HL-60/S4 treated with retinoic acid at 250 ng/mL for 4 days and 3 days (cell line): ENCODE measurements around the gene RASA2.
"Not testable (repeated sequence)": the region's sequence is repeated elsewhere in the genome, so short reads cannot be mapped to it uniquely, and the experiment has no call there.

Experiments used
- in situ Hi-C: fragments of 300-500 bp; cut with MboI; formaldehyde crosslinking; loops from 2 replicates; pipeline ENCODE4 v1.7.0; 2022; ENCODE audit warnings: low sequenced_read_pairs

RASA2 gene

DNA sequence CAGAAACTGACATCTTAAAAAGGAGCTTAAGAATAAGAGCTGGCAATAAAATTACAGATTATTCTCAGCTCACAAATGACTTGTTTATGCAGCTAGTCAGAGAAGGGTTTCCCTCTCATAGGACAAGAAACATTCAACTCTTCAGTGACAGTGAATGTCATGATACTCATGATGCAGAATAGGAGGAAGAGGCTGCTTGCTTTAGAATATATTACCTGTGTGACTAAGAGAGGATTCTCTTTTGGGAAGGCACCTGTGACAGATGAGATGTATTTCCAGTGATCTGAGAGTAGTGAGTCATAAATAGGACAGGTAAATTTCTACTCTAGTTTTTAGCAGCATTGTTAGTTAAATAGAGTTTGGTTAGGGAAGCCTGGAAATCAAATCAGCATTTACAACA lies 39.9 kb downstream of the RASA2 start:
- in situ Hi-C loops = no loop called here

GRCh38 chr3:141528800-141529199 lies 42.0 kb downstream of the RASA2 start:
- in situ Hi-C loops = no loop called here

GRCh38 chr3:141529256-141529655 lies 42.4 kb downstream of the RASA2 start:
- in situ Hi-C loops = no loop called here

DNA sequence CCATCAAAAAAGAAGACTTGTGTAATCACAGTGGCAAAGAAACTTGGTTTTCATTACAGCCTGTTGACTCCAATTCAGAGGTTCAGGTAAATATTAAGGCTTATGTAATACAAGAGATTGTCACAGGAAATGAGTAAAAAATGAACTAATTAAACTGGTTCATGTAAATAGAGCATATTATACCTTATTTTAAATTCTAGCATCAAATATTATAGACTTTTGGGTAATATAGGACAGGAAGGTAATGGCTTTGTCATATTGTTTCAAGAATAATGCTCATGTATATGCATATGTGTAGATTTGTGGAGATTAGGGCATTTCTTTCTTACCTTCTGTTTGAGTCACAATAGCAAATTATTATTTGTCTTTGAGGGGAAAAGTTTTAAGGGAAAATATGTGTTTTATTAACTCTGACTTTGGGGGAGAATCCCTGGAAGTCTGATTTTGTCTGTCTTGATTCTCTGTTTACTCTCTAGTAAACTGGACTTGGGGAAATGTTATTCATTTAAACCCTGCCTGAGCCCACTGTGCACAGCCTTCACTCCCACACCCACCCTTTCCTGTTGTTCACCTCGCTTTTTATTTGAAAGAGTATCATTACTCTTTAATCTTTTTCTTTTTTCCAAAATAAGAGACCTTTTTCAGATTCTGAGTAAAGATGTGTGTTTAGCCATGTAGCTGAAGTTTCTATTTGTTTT lies 43.0 kb downstream of the RASA2 start:
- in situ Hi-C loops = no loop called here

- in situ Hi-C loops = no loop called here
Observed at GRCh38 chr3:141530415-141530768, 43.6 kb downstream of the RASA2 start.

DNA sequence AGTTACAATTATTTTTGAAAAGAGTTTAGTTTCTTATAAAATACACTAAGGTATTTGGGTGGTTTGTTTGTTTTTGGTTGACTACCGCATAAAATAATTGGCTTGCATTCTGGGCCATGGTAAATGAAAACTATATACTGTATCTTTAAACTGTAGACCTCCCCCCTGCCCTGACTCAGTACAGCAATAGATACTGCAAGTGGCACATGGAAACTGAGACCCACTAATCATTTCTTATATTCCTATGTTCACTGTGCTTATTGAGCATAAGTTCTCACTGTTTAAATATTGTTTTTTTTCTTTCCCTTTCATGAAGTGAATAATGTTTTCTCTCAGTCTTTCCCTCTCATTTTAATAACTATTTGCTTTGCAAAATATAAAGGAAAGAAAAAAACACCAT lies 45.8 kb downstream of the RASA2 start:
- in situ Hi-C loops = no loop called here

DNA sequence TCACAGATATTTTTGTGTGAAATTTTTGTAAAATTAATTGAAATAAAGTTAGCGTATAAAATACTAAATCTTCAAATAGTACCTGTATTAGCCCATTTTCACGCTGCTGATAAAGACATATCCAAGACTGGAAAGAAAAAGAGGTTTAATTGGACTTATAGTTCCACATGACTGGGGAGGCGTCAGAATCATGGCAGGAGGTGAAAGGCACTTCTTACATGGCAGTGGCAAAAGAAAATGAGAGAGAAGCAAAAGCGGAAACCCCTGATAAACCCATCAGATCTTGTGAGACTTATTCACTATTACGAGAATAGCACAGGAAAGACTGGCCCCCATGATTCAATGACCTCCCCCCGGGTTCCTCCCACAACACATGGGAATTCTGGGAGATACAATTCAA lies 49.2 kb downstream of the RASA2 start:
- in situ Hi-C loops = not testable (repeated sequence)

DNA sequence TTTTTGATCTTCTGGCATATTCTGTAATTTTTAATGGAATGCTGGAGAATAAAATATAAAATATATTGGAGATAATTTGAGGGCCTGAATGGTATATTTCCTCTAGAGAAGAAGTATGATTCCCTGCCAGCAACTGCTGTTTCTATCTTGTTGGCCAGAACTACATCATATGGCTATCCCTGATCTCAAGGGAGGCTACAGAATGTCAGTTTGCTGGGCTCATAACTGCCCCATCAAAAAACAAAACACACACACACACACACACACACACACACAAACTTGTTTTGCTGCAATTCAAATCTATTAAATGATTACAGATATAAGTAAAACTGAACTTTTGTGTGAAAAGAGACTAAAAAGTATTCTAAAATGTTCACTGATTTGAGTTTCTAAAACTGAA lies 51.0 kb downstream of the RASA2 start:
- in situ Hi-C loops = no loop called here

DNA sequence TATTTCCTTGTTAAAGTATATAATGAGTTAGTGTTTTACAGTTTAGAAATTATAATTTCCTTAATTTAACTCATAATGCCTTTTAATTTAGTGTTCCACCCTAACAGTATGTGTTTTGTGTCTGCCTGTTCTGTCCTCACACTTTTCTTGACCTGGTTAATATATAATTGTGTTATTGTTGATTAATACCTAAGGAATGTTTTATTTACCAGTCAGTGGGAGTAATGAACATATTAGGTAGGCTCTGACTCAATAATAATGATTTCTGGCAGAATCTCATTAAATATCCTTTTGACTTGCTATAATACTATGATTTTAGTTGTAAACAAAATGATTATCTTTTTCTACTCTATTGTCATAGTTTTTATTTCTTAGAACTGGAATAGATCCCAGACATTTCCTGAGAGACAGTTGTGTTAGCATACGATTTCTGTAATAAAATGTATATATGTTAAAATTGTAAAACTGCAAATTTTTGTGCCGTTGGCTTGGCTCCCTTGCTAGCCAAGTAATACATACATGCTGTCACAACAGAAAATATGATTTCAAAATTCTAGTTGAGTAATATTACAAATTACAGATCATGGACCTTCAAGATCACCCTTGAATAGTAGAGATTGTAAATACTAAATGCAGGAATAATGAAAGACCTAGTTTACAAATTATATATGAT lies 51.9 kb downstream of the RASA2 start:
- in situ Hi-C loops = no loop called here

DNA sequence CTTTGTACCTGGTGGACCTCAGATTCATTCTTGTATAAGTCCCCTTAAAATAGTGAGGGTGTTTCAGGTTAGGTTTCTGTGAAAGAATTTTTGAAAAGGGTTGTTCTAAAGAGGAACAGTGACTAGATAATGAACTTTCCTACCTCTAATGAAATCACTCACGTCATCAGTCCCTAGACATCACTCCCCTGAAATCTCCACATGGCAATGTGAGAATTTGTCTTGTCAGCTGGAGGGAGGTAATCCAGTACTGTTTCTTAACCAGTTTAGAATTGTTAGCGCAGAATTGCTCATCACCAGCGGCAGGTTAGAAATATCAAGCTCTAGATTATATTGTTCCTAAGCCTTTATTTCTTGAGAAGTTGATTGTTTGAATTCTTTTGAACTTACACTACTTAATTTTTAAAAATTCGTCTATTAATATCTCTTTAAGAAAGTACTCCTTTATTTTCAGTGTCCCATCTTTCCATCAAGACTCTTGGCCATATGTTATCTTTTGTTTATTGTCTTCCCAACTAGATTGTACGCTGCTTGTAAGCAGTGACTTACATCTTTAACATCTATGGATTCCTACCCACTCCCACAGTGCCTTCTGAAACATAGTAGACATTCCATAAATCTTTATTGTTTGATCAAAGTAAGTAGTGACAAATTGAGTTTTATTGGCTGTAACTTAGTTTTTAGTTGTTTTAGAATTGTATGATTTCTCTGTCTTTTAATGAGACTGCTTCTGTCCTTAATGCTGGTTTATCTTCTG lies 52.8 kb downstream of the RASA2 start:
- in situ Hi-C loops = no loop called here

DNA sequence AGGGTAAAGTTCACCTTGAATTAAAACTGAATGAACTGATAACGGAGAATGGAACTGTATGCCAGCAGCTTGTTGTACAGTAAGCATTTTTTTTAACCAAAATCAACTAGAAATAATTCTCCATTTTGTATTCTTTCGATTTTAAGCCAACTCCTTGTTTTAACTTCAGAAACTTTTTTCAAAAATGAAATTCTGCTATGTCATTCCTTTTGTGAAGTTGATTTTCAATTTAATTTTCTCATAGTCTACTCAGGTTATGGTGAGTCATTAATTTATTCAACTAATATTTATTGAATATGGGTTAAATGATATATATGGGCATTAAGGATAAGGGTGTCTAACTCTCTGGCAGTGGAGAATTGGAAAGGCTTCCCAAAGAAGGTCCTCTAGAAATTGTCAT lies 53.7 kb downstream of the RASA2 start:
- in situ Hi-C loops = no loop called here

GRCh38 chr3:141542202-141542969 lies 55.6 kb downstream of the RASA2 start:
- in situ Hi-C loops = no loop called here

- in situ Hi-C loops = no loop called here
Observed at GRCh38 chr3:141542989-141543388, 56.2 kb downstream of the RASA2 start.

DNA sequence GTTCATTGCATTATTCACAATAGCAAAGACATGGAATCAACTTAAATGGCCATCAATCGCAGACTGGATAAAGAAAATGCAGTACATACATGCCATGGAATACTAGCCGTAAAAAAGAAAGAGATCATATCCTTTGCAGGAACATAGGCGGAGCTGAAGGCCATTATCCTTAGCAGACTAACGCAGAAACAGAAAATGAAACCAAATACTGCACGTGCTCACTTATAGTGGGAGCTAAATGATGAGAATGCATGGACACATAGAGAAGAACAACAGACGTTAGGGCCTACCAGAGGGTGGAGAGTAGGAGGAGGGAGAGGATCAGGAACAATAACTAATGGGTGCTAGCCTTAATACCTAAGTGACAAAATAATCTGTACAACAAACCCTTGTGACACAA lies 57.9 kb downstream of the RASA2 start:
- in situ Hi-C loops = no loop called here

- in situ Hi-C loops = no loop called here
Observed at GRCh38 chr3:141546081-141546480, 59.3 kb downstream of the RASA2 start.

DNA sequence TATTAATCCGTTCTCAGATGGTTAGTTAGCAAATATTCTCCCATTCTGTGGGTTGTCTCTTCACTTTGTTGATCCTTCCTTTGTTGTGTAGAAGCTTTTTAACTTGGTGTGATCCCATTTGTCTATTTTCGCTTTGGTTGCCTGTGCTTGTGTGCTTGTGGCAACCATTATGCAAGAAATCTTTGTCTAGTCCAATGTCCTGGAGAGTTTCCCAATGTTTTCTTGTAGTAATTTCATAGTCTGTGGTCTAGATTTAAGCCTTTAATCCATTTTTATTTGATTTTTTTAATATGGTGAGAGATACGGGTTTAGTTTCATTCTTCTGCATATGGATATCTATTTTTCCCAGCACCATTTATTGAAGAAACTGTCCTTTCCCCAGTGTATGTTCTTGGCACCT lies 59.8 kb downstream of the RASA2 start:
- in situ Hi-C loops = no loop called here

DNA sequence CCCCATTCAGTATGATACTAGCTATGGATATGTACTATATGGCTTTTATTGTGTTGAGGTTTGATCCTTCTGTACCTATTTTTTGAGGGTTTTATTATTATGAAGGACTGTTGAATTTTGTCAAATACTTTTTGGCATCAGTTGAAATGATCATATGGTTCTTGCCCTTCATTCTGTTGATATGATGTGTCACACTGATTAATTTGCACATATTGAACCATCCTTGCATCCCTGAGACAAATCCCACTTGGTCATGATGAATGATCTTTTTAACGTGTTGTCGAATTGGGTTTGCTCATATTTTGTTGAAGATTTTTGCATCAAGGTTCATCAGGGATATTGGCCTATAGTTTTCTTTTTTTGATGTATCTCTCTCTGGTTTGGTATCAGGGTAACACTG lies 61.0 kb downstream of the RASA2 start:
- in situ Hi-C loops = no loop called here

GRCh38 chr3:141550926-141551665 lies 64.3 kb downstream of the RASA2 start:
- in situ Hi-C loops = loop anchor here (10.0 to 25.0 kb wide), 2 partner anchors 76 to 239 kb away; no protein-coding TSS in a partner anchor

DNA sequence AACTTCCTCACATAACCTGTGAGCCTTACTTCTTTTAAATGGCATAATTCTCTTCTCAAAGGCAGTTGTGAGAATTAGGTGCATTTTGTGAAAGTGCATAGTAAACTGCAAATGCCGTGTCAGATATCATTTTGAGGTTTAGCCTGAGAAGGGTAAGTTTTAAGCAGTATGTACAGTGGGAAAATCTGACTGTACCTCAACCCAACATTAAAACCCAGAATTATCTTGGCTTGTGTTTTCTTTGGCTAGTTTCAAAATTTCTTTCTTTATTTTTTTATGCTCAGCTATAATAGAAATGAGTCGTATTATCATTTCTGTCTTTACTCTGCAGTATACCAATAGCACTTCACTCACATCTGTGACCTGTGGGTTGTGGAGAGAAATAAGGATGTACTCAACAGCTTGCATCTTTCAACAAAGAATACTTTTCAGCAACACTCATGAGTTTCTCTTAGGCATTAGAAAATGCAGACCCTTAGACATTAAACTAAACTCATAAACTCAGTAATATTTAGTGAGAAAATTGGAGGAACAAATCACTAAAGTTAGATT lies 65.7 kb downstream of the RASA2 start:
- in situ Hi-C loops = loop anchor here (10.0 to 25.0 kb wide), 2 partner anchors 78 to 240 kb away; no protein-coding TSS in a partner anchor

DNA sequence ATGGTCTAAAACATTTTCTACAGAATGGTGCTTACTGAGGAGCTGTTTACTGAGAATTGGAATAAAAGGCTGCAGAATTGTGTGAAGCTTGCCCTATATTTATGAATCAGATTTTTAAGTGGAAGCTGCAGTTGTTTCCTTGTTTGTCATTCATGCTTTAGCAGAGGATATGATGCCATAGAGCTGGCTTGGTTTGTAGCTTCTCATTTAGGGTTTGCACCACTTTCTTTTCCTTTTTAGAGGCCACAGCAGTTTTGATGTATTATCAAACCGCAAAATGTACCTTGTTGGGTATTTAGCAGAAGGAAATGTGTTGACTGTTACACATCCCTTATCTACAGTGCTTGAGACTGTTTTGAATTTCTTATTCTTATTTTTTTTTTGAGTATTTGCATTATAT lies 66.2 kb downstream of the RASA2 start:
- in situ Hi-C loops = loop anchor here (10.0 to 25.0 kb wide), 2 partner anchors 78 to 241 kb away; no protein-coding TSS in a partner anchor
